Measurements from ENCODE around the gene BICC1. TPM values are rescaled to one million over a fixed set of nuclear protein-coding genes. Genes with fewer than 3 reads are reported as not detected.

The BICC1 gene
- total RNA-seq, 1 experiment from 2014 or later, result not detected

- ChIA-PET RAD21 (ENCODE audit: low non-redundant PET in 1 of 2, low total read pairs in 2 of 2, uncharacterized antibody in 2 of 2, unreplicated experiment in 2 of 2) (no interaction called here), CTCF (no interaction called here), POLR2A (no interaction called here)
- TF ChIP-seq ZFX (IDR thresholded peaks at IDR 0.05) (no peak), JUND (IDR thresholded peaks at IDR 0.05) (no peak)
- Histone ChIP-seq H3K9me3 (ENCODE audit: control insufficient read depth in 1 of 2, insufficient read depth in 1 of 2, low read depth in 1 of 2, low read length in 2 of 2) (no peaks in the 10 kb centered on the region), H3K4me2 (ENCODE audit: low read length) (no peak overlapping the region), H2AFZ (ENCODE audit: low read depth, low read length, poor library complexity, severe bottlenecking) (no peak overlapping the region), H3K27me3 (ENCODE audit: insufficient read depth, low read length) (peaks cover 16% of the 10 kb centered on the region; the same call in 1 of the 2 replicates), H3K36me3 (ENCODE audit: control insufficient read depth in 1 of 2, insufficient read depth in 2 of 2, low read length in 2 of 2) (no peaks in the 10 kb centered on the region), H3K9ac (ENCODE audit: low read length) (no peak overlapping the region), H4K20me1 (ENCODE audit: insufficient read depth) (no peaks in the 10 kb centered on the region), H3K9me2 (ENCODE audit: insufficient read depth) (no peaks in the 10 kb centered on the region), H3K79me2 (ENCODE audit: insufficient read depth, low read length) (no peaks in the 10 kb centered on the region), H3K27ac (ENCODE audit: low read depth, low read length) (no peak overlapping the region), H3K4me1 (ENCODE audit: control insufficient read depth in 1 of 2, insufficient read depth in 2 of 2, low read length in 2 of 2) (no peaks in the 10 kb centered on the region), H3K4me3 (replicated peaks in 1 of 2; ENCODE audit: low read depth in 1 of 2, low read length in 2 of 2) (no peak overlapping the region)
- DNase-seq (ENCODE audit: low read depth, low spot score), result no peak
- no TSS peak for BruUV-seq (replicated peaks)
- intact Hi-C loops (cut with micrococcal nuclease), result no loop called here
- no peak for ATAC-seq
These were observed 75.0 kb downstream of the BICC1 start for GRCh38 chr10:58587676-58588075.

- Histone ChIP-seq H3K9ac (ENCODE audit: low read length) (no peak overlapping the region), H3K9me2 (ENCODE audit: insufficient read depth) (no peaks in the 10 kb centered on the region), H3K4me2 (ENCODE audit: low read length) (no peak overlapping the region), H3K79me2 (ENCODE audit: insufficient read depth, low read length) (no peaks in the 10 kb centered on the region), H3K36me3 (ENCODE audit: control insufficient read depth in 1 of 2, insufficient read depth in 2 of 2, low read length in 2 of 2) (no peaks in the 10 kb centered on the region), H2AFZ (ENCODE audit: low read depth, low read length, poor library complexity, severe bottlenecking) (no peak overlapping the region), H3K9me3 (ENCODE audit: control insufficient read depth in 1 of 2, insufficient read depth in 1 of 2, low read depth in 1 of 2, low read length in 2 of 2) (no peaks in the 10 kb centered on the region), H3K27ac (ENCODE audit: low read depth, low read length) (no peak overlapping the region), H3K4me3 (replicated peaks in 1 of 2; ENCODE audit: low read depth in 1 of 2, low read length in 2 of 2) (no peak overlapping the region), H3K4me1 (ENCODE audit: control insufficient read depth in 1 of 2, insufficient read depth in 2 of 2, low read length in 2 of 2) (no peaks in the 10 kb centered on the region), H4K20me1 (ENCODE audit: insufficient read depth) (no peaks in the 10 kb centered on the region), H3K27me3 (ENCODE audit: insufficient read depth, low read length) (peaks cover 16% of the 10 kb centered on the region; the same call in 1 of the 2 replicates)
- TF ChIP-seq, protein P1, sequence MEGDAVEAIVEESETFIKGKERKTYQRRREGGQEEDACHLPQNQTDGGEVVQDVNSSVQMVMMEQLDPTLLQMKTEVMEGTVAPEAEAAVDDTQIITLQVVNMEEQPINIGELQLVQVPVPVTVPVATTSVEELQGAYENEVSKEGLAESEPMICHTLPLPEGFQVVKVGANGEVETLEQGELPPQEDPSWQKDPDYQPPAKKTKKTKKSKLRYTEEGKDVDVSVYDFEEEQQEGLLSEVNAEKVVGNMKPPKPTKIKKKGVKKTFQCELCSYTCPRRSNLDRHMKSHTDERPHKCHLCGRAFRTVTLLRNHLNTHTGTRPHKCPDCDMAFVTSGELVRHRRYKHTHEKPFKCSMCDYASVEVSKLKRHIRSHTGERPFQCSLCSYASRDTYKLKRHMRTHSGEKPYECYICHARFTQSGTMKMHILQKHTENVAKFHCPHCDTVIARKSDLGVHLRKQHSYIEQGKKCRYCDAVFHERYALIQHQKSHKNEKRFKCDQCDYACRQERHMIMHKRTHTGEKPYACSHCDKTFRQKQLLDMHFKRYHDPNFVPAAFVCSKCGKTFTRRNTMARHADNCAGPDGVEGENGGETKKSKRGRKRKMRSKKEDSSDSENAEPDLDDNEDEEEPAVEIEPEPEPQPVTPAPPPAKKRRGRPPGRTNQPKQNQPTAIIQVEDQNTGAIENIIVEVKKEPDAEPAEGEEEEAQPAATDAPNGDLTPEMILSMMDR (IDR thresholded peaks at IDR 0.05 in 2 of 3, conservative IDR thresholded peaks at IDR 0.05 in 1 of 3; ENCODE audit: borderline replicate concordance in 1 of 3, insufficient read depth in 1 of 3, low read depth in 2 of 3, low read length in 2 of 3), result no peak
- TF ChIP-seq TCF7L2 (IDR thresholded peaks at IDR 0.05; ENCODE audit: borderline replicate concordance, extremely low read depth, insufficient read depth, insufficient read length) (no peak), SRF (IDR thresholded peaks at IDR 0.05; ENCODE audit: low read depth) (no peak), YY1 (IDR thresholded peaks at IDR 0.05; ENCODE audit: extremely low read depth, insufficient replicate concordance, low read depth, low read length) (no peak), RAD21 (IDR thresholded peaks at IDR 0.05; ENCODE audit: low read depth) (no peak), ZNF274 (IDR thresholded peaks at IDR 0.05; ENCODE audit: low read depth, low read length) (no peak), FOSL1 (IDR thresholded peaks at IDR 0.05; ENCODE audit: low read depth) (no peak), REST (IDR thresholded peaks at IDR 0.05; ENCODE audit: low read depth) (no peak), ZFX (IDR thresholded peaks at IDR 0.05) (no peak)
- TF ChIP-seq, protein P2, sequence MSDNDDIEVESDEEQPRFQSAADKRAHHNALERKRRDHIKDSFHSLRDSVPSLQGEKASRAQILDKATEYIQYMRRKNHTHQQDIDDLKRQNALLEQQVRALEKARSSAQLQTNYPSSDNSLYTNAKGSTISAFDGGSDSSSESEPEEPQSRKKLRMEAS (IDR thresholded peaks at IDR 0.05), result no peak
- no TSS peak for BruUV-seq (replicated peaks)
- ATAC-seq (no peak), DNase-seq (ENCODE audit: low read depth, low spot score) (no peak)
- RAD21 ChIA-PET (ENCODE audit: low non-redundant PET in 1 of 2, low total read pairs in 2 of 2, uncharacterized antibody in 2 of 2, unreplicated experiment in 2 of 2), result no interaction called here
- POLR2A ChIA-PET, result no interaction called here
- CTCF ChIA-PET, result no interaction called here
- intact Hi-C loops (cut with micrococcal nuclease), result no loop called here
These were observed 76.1 kb downstream of the BICC1 start for GRCh38 chr10:58588673-58589265.
